WTC11 (cell line): ENCODE measurements around the gene ITGA8. TPM values are rescaled to one million over a fixed set of nuclear protein-coding genes. Genes with fewer than 3 reads are reported as not detected.

ENCODE experiments used
- ATAC-seq: fragments of 200-7000 bp; cut with Tn5 transposase; 2 replicates; pipeline ENCODE4 v1.10.0; 2021; ENCODE audit warnings: mild to moderate bottlenecking, moderate library complexity
- CTCF ChIA-PET: fragments of 300-600 bp; sonication (Branson Sonifier 250); formaldehyde crosslinking; loops from one replicate; lab custom pipeline; 2021; ENCODE audit warnings: antibody characterized with exemption; lab: Charles Lee
- POLR2A ChIA-PET: fragments of 350-600 bp; sonication (Branson Sonifier 250); formaldehyde crosslinking; loops from one replicate; lab custom pipeline; 2021; ENCODE audit warnings: antibody characterized with exemption; lab: Charles Lee
- DNase-seq: peaks from one replicate; pipeline ENCODE4 v3.0.0; 2021; ENCODE audit warnings: low spot score
- H3K27ac Mint-ChIP-seq: 2 replicates; pipeline ENCODE4 v1.8.0; 2021; ENCODE audit warnings: mixed read lengths
- H3K27me3 Mint-ChIP-seq: 2 replicates; pipeline ENCODE4 v1.8.0; 2021; ENCODE audit warnings: low read depth, mild to moderate bottlenecking, moderate library complexity, mixed read lengths
- H3K36me3 Mint-ChIP-seq: 2 replicates; pipeline ENCODE4 v1.8.0; 2021; ENCODE audit warnings: mixed read lengths
- H3K4me1 Mint-ChIP-seq: 2 replicates; pipeline ENCODE4 v1.8.0; 2022; ENCODE audit warnings: mixed read lengths
- H3K4me3 Mint-ChIP-seq: 2 replicates; pipeline ENCODE4 v1.8.0; 2021; ENCODE audit warnings: mild to moderate bottlenecking, moderate library complexity, mixed read lengths
- H3K9me3 Mint-ChIP-seq: 2 replicates; pipeline ENCODE4 v1.8.0; 2021; ENCODE audit warnings: mixed read lengths
- AR ChIP-seq: fragments of 250-450 bp; sonication (Bioruptor Pico); IDR thresholded peaks from 2 replicates; pipeline ENCODE4 v1.9.0; 2021; ENCODE audit warnings: mild to moderate bottlenecking
- ATF1 ChIP-seq: sonication (generic); formaldehyde crosslinking; IDR thresholded peaks from 2 replicates; pipeline ENCODE4 v1.8.1; 2023; ENCODE audit warnings: mild to moderate bottlenecking, moderate library complexity, missing genetic modification reagents
- CREM ChIP-seq: sonication (generic); formaldehyde crosslinking; IDR thresholded peaks from 2 replicates; pipeline ENCODE4 v1.8.1; 2022; ENCODE audit warnings: mild to moderate bottlenecking, missing genetic modification reagents, moderate library complexity
- ELF4 ChIP-seq: sonication (generic); formaldehyde crosslinking; IDR thresholded peaks from 2 replicates; pipeline ENCODE4 v1.8.1; 2022; ENCODE audit warnings: low read depth, mild to moderate bottlenecking, moderate library complexity, missing genetic modification reagents
- EMX1 ChIP-seq: fragments of 250-450 bp; sonication (Bioruptor Pico); IDR thresholded peaks from 2 replicates; pipeline ENCODE4 v1.8.0; 2021; ENCODE audit warnings: mild to moderate bottlenecking
- ESRRA ChIP-seq: sonication (generic); formaldehyde crosslinking; IDR thresholded peaks from 2 replicates; pipeline ENCODE4 v1.8.1; 2022; ENCODE audit warnings: mild to moderate bottlenecking, missing genetic modification reagents, borderline replicate concordance
- JUN ChIP-seq: sonication (generic); formaldehyde crosslinking; IDR thresholded peaks from 2 replicates; pipeline ENCODE4 v1.8.0; 2023; ENCODE audit warnings: mild to moderate bottlenecking, missing genetic modification reagents
- MXD4 ChIP-seq: fragments of 250-450 bp; sonication (Bioruptor Pico); IDR thresholded peaks from 2 replicates; pipeline ENCODE4 v1.8.0; 2021; ENCODE audit warnings: mild to moderate bottlenecking, moderate library complexity, borderline replicate concordance
- NFATC4 ChIP-seq: fragments of 250-450 bp; sonication (Bioruptor Pico); IDR thresholded peaks from 2 replicates; pipeline ENCODE4 v1.9.0; 2021; ENCODE audit warnings: mild to moderate bottlenecking
- NFE2L1 ChIP-seq: sonication (generic); formaldehyde crosslinking; IDR thresholded peaks from 2 replicates; pipeline ENCODE4 v1.8.1; 2023; ENCODE audit warnings: missing genetic modification reagents
- NR1H2 ChIP-seq: sonication (generic); formaldehyde crosslinking; IDR thresholded peaks from 2 replicates; pipeline ENCODE4 v1.9.0; 2021; ENCODE audit warnings: mild to moderate bottlenecking, moderate library complexity, missing genetic modification reagents
- OVOL2 ChIP-seq: fragments of 250-450 bp; sonication (Bioruptor Pico); IDR thresholded peaks from 2 replicates; pipeline ENCODE4 v1.9.0; 2021; ENCODE audit warnings: mild to moderate bottlenecking, borderline replicate concordance
- PRDM15 ChIP-seq: sonication (generic); formaldehyde crosslinking; IDR thresholded peaks from 2 replicates; pipeline ENCODE4 v1.8.0; 2022; ENCODE audit warnings: missing genetic modification reagents
- SMAD3 ChIP-seq: sonication (generic); formaldehyde crosslinking; IDR thresholded peaks from 2 replicates; pipeline ENCODE4 v1.8.0; 2022; ENCODE audit warnings: missing genetic modification reagents, mild to moderate bottlenecking, borderline replicate concordance
- SOX15 ChIP-seq: fragments of 250-450 bp; sonication (Bioruptor Pico); IDR thresholded peaks from 2 replicates; pipeline ENCODE4 v1.9.0; 2021; ENCODE audit warnings: mild to moderate bottlenecking
- SP1 ChIP-seq: sonication (generic); formaldehyde crosslinking; conservative IDR thresholded peaks from 2 replicates; pipeline ENCODE4 v1.8.1; 2022; ENCODE audit warnings: missing genetic modification reagents
- TEAD1 ChIP-seq: sonication (generic); formaldehyde crosslinking; IDR thresholded peaks from 2 replicates; pipeline ENCODE4 v1.8.0; 2022; ENCODE audit warnings: mild to moderate bottlenecking, missing genetic modification reagents
- ZBTB21 ChIP-seq: sonication (generic); formaldehyde crosslinking; IDR thresholded peaks from 2 replicates; pipeline ENCODE4 v1.8.1; 2023; ENCODE audit warnings: mild to moderate bottlenecking, missing genetic modification reagents, borderline replicate concordance
- ZNF219 ChIP-seq: sonication (generic); formaldehyde crosslinking; IDR thresholded peaks from 2 replicates; pipeline ENCODE4 v1.8.0; 2023; ENCODE audit warnings: missing genetic modification reagents, mild to moderate bottlenecking, borderline replicate concordance
- ZNF416 ChIP-seq: fragments of 250-450 bp; sonication (Bioruptor Pico); IDR thresholded peaks from 2 replicates; pipeline ENCODE4 v1.9.0; 2021; ENCODE audit warnings: mild to moderate bottlenecking, inconsistent platforms
- total RNA-seq: library from RNA; stranded (reverse); gene quantifications from 3 replicates; pipeline ENCODE4 v1.2.3, GENCODE V29; 2021
- TF ChIP-seq, protein P1 (sequence below): sonication (generic); formaldehyde crosslinking; IDR thresholded peaks from 2 replicates; pipeline ENCODE4 v1.8.0; 2022; ENCODE audit warnings: mild to moderate bottlenecking, missing genetic modification reagents
- TF ChIP-seq, protein P2 (sequence below): fragments of 200-600 bp; IDR thresholded peaks from 2 replicates; pipeline ENCODE4 v1.8.0; 2022; ENCODE audit warnings: antibody characterized with exemption
- TF ChIP-seq, protein P3 (sequence below): fragments of 250-450 bp; sonication (Bioruptor Pico); IDR thresholded peaks from 2 replicates; pipeline ENCODE4 v1.8.0; 2021; ENCODE audit warnings: mild to moderate bottlenecking

Gene ITGA8
- total RNA-seq, 1 experiment from 2014 or later: not detected

- no peak for TF ChIP-seq SMAD3 (CRISPR knock-in tag)
- no peak for TF ChIP-seq EMX1 (CRISPR knock-in tag)
Measured at GRCh38 chr10:15745751-15746150, 26.0 kb upstream of the ITGA8 start (continued).

DNA sequence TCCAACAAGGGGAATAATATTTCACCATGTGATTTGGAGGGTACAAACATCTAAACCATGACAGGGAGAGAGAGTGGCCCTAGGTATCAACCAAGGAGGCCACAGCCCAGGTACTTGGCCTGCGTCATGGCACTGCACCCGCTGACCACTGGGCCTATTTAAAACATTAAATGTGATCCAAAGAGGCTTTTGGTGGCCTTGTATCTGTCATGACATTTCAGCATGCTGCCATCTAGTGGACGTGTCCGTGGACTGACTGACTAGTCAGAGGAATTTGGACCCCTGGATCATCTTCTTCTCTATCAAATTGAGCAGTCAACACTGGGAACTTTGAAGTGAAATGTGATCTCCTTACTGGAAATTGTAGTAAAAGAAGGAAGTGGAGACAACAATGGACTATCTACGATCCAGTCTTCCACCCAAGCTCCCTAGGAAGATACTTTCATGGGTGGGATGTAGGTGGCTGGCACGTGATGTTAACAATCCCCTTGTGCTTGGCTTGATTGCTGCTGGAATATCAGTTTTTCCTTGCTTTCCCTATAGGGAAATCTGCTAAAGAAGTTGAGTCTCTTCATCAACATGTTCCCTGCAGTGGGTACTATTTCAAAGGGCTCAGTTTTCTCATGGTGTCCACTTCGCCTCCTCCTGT lies 24.6 kb upstream of the ITGA8 start:
- no peaks in the 10 kb centered on the region for H3K9me3 Mint-ChIP-seq
- H3K4me3 Mint-ChIP-seq: no peak overlapping the region
- CTCF ChIA-PET: no interaction called here

GRCh38 chr10:15743443-15743842 lies 23.7 kb upstream of the ITGA8 start:
- Mint-ChIP-seq H3K27ac (no peak overlapping the region), H3K9me3 (no peaks in the 10 kb centered on the region), H3K4me3 (no peak overlapping the region), H3K4me1 (no peaks in the 10 kb centered on the region), H3K27me3 (no peaks in the 10 kb centered on the region; the same call in 1 of the 2 replicates), H3K36me3 (no peaks in the 10 kb centered on the region)
- TF ChIP-seq NR1H2 (CRISPR knock-in tag): no peak
- no peak for TF ChIP-seq SP1 (CRISPR knock-in tag)
- no peak for TF ChIP-seq JUN (CRISPR knock-in tag)
- TF ChIP-seq ESRRA (CRISPR knock-in tag): no peak
- no peak for TF ChIP-seq ELF4 (CRISPR knock-in tag)
- TF ChIP-seq, protein P1, sequence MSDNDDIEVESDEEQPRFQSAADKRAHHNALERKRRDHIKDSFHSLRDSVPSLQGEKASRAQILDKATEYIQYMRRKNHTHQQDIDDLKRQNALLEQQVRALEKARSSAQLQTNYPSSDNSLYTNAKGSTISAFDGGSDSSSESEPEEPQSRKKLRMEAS (CRISPR knock-in tag): no peak
- no peak for TF ChIP-seq TEAD1 (CRISPR knock-in tag)
- ChIA-PET POLR2A (no interaction called here), CTCF (no interaction called here)
- DNase-seq (no peak), ATAC-seq (no peak)

More for the DNA sequence above, 24.6 kb upstream of the ITGA8 start:
- POLR2A ChIA-PET: no interaction called here
- no peaks in the 10 kb centered on the region for H3K4me1 Mint-ChIP-seq
- TF ChIP-seq, protein P2, sequence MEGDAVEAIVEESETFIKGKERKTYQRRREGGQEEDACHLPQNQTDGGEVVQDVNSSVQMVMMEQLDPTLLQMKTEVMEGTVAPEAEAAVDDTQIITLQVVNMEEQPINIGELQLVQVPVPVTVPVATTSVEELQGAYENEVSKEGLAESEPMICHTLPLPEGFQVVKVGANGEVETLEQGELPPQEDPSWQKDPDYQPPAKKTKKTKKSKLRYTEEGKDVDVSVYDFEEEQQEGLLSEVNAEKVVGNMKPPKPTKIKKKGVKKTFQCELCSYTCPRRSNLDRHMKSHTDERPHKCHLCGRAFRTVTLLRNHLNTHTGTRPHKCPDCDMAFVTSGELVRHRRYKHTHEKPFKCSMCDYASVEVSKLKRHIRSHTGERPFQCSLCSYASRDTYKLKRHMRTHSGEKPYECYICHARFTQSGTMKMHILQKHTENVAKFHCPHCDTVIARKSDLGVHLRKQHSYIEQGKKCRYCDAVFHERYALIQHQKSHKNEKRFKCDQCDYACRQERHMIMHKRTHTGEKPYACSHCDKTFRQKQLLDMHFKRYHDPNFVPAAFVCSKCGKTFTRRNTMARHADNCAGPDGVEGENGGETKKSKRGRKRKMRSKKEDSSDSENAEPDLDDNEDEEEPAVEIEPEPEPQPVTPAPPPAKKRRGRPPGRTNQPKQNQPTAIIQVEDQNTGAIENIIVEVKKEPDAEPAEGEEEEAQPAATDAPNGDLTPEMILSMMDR: peak; percentile 48; the same call in 1 of the 2 replicates
- TF ChIP-seq ZNF219 (CRISPR knock-in tag): no peak
- H3K36me3 Mint-ChIP-seq: no peaks in the 10 kb centered on the region
- peak; percentile 90 for ATAC-seq
- no peak overlapping the region for H3K27ac Mint-ChIP-seq
- H3K27me3 Mint-ChIP-seq: no peaks in the 10 kb centered on the region; the same call in 1 of the 2 replicates
- DNase-seq: peak; percentile 72

DNA sequence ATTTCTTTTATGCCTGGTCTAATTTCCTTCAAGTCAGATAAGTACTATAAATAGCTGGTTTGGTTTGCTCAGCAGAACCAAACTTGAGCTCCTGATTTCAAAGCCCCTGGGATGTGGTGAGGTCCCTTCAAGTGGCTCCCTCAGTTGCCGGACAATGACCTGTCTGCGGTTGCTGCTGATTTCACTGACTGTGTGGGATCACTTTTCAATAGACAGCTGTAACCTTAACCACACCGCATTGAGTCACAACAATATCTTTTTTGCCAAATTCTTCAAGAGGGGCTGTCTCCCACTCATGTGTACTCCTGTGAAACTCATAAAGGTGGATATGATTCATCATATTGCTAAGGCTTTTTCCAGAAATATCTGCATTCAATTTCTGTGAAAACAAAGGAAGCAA lies 23.1 kb upstream of the ITGA8 start:
- no peaks in the 10 kb centered on the region for H3K4me1 Mint-ChIP-seq
- no peak overlapping the region for H3K27ac Mint-ChIP-seq
- H3K4me3 Mint-ChIP-seq: no peak overlapping the region
- no peaks in the 10 kb centered on the region; the same call in 1 of the 2 replicates for H3K27me3 Mint-ChIP-seq
- ATAC-seq (no peak), DNase-seq (no peak)
- no peaks in the 10 kb centered on the region for H3K36me3 Mint-ChIP-seq
- ChIA-PET CTCF (no interaction called here), POLR2A (no interaction called here)
- no peaks in the 10 kb centered on the region for H3K9me3 Mint-ChIP-seq
- TF ChIP-seq ZNF416: no peak
- TF ChIP-seq, protein P3, sequence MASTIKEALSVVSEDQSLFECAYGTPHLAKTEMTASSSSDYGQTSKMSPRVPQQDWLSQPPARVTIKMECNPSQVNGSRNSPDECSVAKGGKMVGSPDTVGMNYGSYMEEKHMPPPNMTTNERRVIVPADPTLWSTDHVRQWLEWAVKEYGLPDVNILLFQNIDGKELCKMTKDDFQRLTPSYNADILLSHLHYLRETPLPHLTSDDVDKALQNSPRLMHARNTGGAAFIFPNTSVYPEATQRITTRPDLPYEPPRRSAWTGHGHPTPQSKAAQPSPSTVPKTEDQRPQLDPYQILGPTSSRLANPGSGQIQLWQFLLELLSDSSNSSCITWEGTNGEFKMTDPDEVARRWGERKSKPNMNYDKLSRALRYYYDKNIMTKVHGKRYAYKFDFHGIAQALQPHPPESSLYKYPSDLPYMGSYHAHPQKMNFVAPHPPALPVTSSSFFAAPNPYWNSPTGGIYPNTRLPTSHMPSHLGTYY (CRISPR knock-in tag): no peak
- TF ChIP-seq CREM (CRISPR knock-in tag): no peak
- TF ChIP-seq ATF1 (CRISPR knock-in tag): no peak
- no peak for TF ChIP-seq NFATC4 (CRISPR knock-in tag)
- TF ChIP-seq MXD4 (CRISPR knock-in tag): no peak
- no peak for TF ChIP-seq AR (CRISPR knock-in tag)
- no peak for TF ChIP-seq OVOL2
- TF ChIP-seq PRDM15 (CRISPR knock-in tag): no peak
- no peak for TF ChIP-seq NFE2L1 (CRISPR knock-in tag)
- TF ChIP-seq SOX15 (CRISPR knock-in tag): no peak
- TF ChIP-seq ZBTB21 (CRISPR knock-in tag): no peak
